SIG-M5 treated with dmso at 0.1 percent for 504 hours (cell line): ENCODE results near the gene ISCU.
"Not testable (repeated sequence)": the region's sequence is repeated elsewhere in the genome, so short reads cannot be mapped to it uniquely, and the experiment has no call there.

Experiments used
- DNase-seq: peaks from one replicate; lab custom pipeline; 2025; ENCODE audit not compliant: unreplicated experiment; lab: John Stamatoyannopoulos, UW

Gene ISCU

DNA sequence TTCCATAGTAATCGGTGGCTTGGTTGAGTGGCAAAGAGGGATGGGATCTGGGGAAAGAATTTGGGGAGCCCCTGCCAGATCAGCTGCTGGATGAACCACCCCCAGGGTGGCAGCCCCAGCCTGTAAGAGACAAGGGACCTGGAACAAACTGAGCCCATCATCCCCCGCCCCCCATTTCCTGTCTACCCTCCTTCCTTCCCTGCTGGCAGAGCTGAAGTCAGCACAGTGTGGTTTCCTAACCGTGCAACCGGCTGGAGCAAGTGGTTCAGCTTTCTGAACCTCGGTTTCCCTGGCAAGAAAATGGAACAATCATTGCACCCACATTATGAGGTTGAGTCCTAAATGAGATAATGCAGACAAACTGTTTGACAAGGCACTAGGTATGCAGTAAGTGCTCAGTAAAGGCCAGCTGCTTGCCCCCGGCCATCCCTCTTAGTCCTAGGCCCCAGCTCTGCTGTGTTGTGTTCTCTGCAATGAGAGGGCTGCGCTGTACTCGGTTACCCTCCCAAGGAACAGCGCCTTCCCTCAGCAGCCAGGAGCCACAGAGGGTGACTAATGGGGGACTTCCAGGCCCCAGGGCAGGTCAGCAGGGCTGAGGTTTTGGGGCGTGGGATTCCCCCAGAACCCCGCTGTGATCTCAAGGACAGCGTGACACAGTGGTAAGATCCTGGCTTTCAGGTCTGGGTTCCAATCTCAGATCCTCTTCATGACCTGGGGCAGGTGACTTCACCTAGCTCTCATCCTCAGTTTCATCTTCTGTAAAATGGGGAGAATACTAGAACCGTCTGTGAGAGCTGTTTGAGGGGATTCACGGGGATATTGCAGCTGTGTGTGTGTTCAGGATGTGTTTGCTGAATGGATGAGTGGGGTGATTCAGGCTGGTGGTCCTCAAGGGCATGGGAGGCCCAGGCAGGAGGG, 54.8 kb downstream of the ISCU start:
- no peak for DNase-seq

DNA sequence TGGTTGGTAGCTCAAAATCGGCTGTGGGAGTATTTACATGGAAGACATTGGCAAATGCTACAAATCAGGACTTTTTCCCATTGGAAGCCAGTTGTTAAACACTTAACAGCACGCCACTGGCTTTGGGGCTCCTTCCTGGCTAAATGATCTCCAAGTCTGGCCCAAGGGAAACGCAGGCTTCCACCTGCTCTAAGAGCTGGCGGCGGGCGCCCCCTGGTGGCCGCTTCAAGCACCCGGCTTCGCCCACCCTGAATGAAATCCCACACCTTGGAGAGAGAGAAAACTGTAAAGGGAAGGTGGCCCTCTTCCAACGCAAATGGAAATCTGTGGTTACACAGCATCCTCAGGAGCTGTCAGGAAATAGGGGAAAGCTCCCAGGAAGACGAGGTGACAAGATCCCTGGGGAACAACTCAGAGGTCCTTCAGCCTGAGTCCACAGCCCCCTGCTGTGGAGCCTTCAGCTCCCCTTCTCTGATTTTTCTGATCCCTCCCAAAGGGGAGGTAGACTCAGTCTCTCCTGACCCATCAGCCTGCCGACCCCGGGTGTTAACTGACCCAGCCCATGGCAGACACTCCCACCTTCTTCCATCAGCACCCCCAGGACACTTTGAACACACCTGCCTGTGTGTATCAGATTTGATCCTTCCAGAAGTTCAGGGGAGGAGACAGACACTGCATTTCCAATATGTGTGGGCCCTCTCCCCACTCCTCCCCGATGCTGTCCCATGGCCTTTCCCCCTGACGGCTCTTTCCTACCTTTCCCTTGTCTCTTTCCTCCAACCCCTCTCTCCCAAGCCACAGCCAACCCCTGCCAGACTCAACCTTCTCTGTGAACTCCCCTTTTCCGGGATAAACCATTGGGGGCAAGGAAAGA, 55.9 kb downstream of the ISCU start:
- DNase-seq: peak; percentile 72

DNA sequence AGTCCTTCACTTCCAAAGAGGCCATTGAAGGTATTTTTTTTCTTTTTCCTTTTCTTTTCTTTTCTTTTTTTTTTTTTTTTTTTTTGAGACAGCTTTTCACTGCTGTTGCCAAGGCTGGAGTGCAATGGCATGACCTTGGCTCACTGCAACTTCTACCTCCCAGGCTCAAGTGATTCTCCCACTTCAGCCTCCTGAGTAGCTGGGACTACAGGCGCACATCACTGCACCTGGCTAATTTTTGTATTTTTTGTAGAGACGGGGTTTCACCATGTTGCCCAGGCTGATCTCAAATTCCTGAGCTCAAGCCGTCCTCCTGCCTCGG, 56.5 kb downstream of the ISCU start:
- DNase-seq: not testable (repeated sequence)
